Parathyroid adenoma (tissue), 2 donors: ENCODE results near the gene TCEAL5.
A peak's percentile ranks its signal among the peaks of the same experiment; 100 is the strongest.

Experiments
- H2AFZ ChIP-seq: fragments of 300-600 bp; sonication (generic); one replicate; pipeline ENCODE4 v1.7.0; 2017; ENCODE audit warnings: antibody characterized with exemption, mild to moderate bottlenecking
- H3K27ac ChIP-seq: fragments of 300-600 bp; sonication (generic); one replicate; pipeline ENCODE4 v1.7.0; 2017
- H3K27me3 ChIP-seq: fragments of 300-600 bp; sonication (generic); one replicate; pipeline ENCODE4 v1.7.0; 2017; ENCODE audit warnings: low read length; ENCODE audit not compliant: control insufficient read depth, insufficient read depth
- H3K36me3 ChIP-seq: fragments of 300-600 bp; sonication (generic); one replicate; pipeline ENCODE4 v1.7.0; 2017; ENCODE audit warnings: low read length; ENCODE audit not compliant: control insufficient read depth, insufficient read depth
- H3K4me1 ChIP-seq: fragments of 300-600 bp; sonication (generic); one replicate; pipeline ENCODE4 v1.7.0; 2017; ENCODE audit warnings: control low read depth
- H3K4me2 ChIP-seq: fragments of 300-600 bp; sonication (generic); one replicate; pipeline ENCODE4 v1.7.0; 2017; ENCODE audit warnings: low read length
- H3K4me3 ChIP-seq: fragments of 300-600 bp; sonication (generic); one replicate; pipeline ENCODE4 v1.7.0; 2017; ENCODE audit warnings: low read depth, low read length
- H3K79me2 ChIP-seq: fragments of 300-600 bp; sonication (generic); one replicate; pipeline ENCODE4 v1.7.0; 2017; ENCODE audit warnings: control low read depth
- H3K9ac ChIP-seq: fragments of 300-600 bp; sonication (generic); one replicate; pipeline ENCODE4 v1.7.0; 2017; ENCODE audit warnings: mild to moderate bottlenecking
- H3K9me3 ChIP-seq: fragments of 300-600 bp; sonication (generic); one replicate; pipeline ENCODE4 v1.7.0; 2017; ENCODE audit warnings: low read length; ENCODE audit not compliant: control insufficient read depth
- CTCF ChIP-seq: fragments of 300-600 bp; sonication (generic); IDR thresholded peaks from one replicate; pipeline ENCODE4 v1.7.0; 2017; ENCODE audit warnings: antibody characterized with exemption, mild to moderate bottlenecking
- donor health status: primary hyperparathyroidism.

The TCEAL5 gene

GRCh38 chrX:103253608-103254007 lies 22.9 kb downstream of the TCEAL5 start:
- Histone ChIP-seq H3K4me3 (peak overlapping the region; percentile 82), H3K4me1 (peaks cover 4% of the 10 kb centered on the region), H3K27ac (peak overlapping the region; percentile 95)

GRCh38 chrX:103250977-103251376 lies 25.6 kb downstream of the TCEAL5 start:
- H2AFZ ChIP-seq, result peak overlapping the region; percentile 53
- no peak for TF ChIP-seq CTCF
- peak overlapping the region; percentile 39 for H3K27ac ChIP-seq
- H3K9ac ChIP-seq, result no peak overlapping the region
- no peaks in the 10 kb centered on the region for H3K9me3 ChIP-seq
- no peak overlapping the region for H3K4me2 ChIP-seq
- H3K27me3 ChIP-seq, result no peaks in the 10 kb centered on the region
- peaks cover 4% of the 10 kb centered on the region for H3K4me1 ChIP-seq
- H3K79me2 ChIP-seq, result no peaks in the 10 kb centered on the region
- H3K4me3 ChIP-seq, result no peak overlapping the region
- H3K36me3 ChIP-seq, result no peaks in the 10 kb centered on the region

More at GRCh38 chrX:103253608-103254007, 22.9 kb downstream of the TCEAL5 start:
- no peaks in the 10 kb centered on the region for H3K9me3 ChIP-seq
- no peak for TF ChIP-seq CTCF
- no peaks in the 10 kb centered on the region for H3K36me3 ChIP-seq
- H3K79me2 ChIP-seq, result no peaks in the 10 kb centered on the region
- no peaks in the 10 kb centered on the region for H3K27me3 ChIP-seq
- H3K4me2 ChIP-seq, result peak overlapping the region; percentile 84
- H3K9ac ChIP-seq, result no peak overlapping the region
- H2AFZ ChIP-seq, result peak overlapping the region; percentile 93

GRCh38 chrX:103249805-103250204 lies 26.7 kb downstream of the TCEAL5 start:
- H3K9ac ChIP-seq, result no peak overlapping the region
- H3K4me3 ChIP-seq, result no peak overlapping the region
- no peaks in the 10 kb centered on the region for H3K9me3 ChIP-seq
- H3K36me3 ChIP-seq, result no peaks in the 10 kb centered on the region
- no peak overlapping the region for H3K27ac ChIP-seq
- no peak overlapping the region for H2AFZ ChIP-seq
- no peak overlapping the region for H3K4me2 ChIP-seq
- peaks cover 4% of the 10 kb centered on the region for H3K4me1 ChIP-seq
- TF ChIP-seq CTCF, result no peak
- H3K27me3 ChIP-seq, result no peaks in the 10 kb centered on the region
- no peaks in the 10 kb centered on the region for H3K79me2 ChIP-seq

- no peaks in the 10 kb centered on the region for H3K9me3 ChIP-seq
- TF ChIP-seq CTCF, result peak; percentile 31
Measured at GRCh38 chrX:103248553-103248952, 28.0 kb downstream of the TCEAL5 start.

GRCh38 chrX:103240155-103240554 lies 36.4 kb downstream of the TCEAL5 start:
- H3K4me3 ChIP-seq, result no peak overlapping the region
- H3K4me1 ChIP-seq, result no peaks in the 10 kb centered on the region
- no peak overlapping the region for H3K27ac ChIP-seq
- no peak for TF ChIP-seq CTCF
- no peak overlapping the region for H3K9ac ChIP-seq
- H3K27me3 ChIP-seq, result no peaks in the 10 kb centered on the region
- no peak overlapping the region for H2AFZ ChIP-seq
- no peaks in the 10 kb centered on the region for H3K79me2 ChIP-seq
- no peak overlapping the region for H3K4me2 ChIP-seq
- H3K36me3 ChIP-seq, result no peaks in the 10 kb centered on the region
- H3K9me3 ChIP-seq, result no peaks in the 10 kb centered on the region

More at GRCh38 chrX:103248553-103248952, 28.0 kb downstream of the TCEAL5 start:
- Histone ChIP-seq H3K9ac (no peak overlapping the region), H2AFZ (no peak overlapping the region), H3K4me2 (no peak overlapping the region), H3K4me1 (peaks cover 4% of the 10 kb centered on the region), H3K36me3 (no peaks in the 10 kb centered on the region), H3K27me3 (no peaks in the 10 kb centered on the region), H3K27ac (no peak overlapping the region), H3K4me3 (no peak overlapping the region), H3K79me2 (no peaks in the 10 kb centered on the region)
